ENCODE results near the gene MTCL1.

Gene MTCL1

GRCh38 chr18:8667846-8668245 is 37.5 kb upstream of the MTCL1 start:
- H3K4me3 ChIP-seq (ENCODE audit: extremely low read depth, insufficient read depth, low read length, poor library complexity, severe bottlenecking): no peak overlapping the region
- no peak overlapping the region for H3K27ac ChIP-seq (ENCODE audit: low read depth, low read length, severe bottlenecking)
- no peaks in the 10 kb centered on the region for H3K4me1 ChIP-seq (ENCODE audit: control insufficient read depth, insufficient read depth, low read length, poor library complexity, severe bottlenecking)
- 96 to 100% methylated on average over 1 to 2 of the region's 3 CpGs for WGBS, 2 experiments (ENCODE audit: insufficient coverage in 2 of 2)
- no peaks in the 10 kb centered on the region for H3K36me3 ChIP-seq (ENCODE audit: control insufficient read depth, insufficient read depth, low read length)
- no peaks in the 10 kb centered on the region for H3K9me3 ChIP-seq (ENCODE audit: control insufficient read depth, low read length)

- Histone ChIP-seq H3K36me3 (ENCODE audit: control insufficient read depth, insufficient read depth, low read length) (no peaks in the 10 kb centered on the region), H3K4me1 (ENCODE audit: control insufficient read depth, insufficient read depth, low read length, poor library complexity, severe bottlenecking) (no peaks in the 10 kb centered on the region), H3K27ac (ENCODE audit: low read depth, low read length, severe bottlenecking) (no peak overlapping the region)
These were observed 37.0 kb upstream of the MTCL1 start for GRCh38 chr18:8668381-8668780.

DNA sequence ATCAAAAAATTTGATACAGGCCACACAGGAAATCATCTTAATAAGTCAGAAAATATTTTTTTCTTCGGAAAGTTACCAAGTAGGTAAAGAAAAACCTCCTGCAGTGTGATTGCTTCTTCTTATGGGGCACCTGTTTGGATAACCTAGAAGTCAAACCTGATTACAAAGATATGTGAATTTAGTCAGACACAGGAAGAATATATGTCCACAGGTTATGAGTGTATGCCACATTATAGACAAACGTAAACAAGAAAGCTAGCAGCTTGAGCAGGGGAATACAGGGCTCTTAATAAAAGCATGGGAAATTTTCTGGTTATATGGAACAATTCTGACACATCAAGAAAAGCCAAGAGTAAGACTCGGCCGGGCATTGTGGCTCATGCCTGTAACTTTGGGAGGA is 35.8 kb upstream of the MTCL1 start:
- Histone ChIP-seq H3K4me1 (ENCODE audit: control insufficient read depth, insufficient read depth, low read length, poor library complexity, severe bottlenecking) (no peaks in the 10 kb centered on the region), H3K27ac (ENCODE audit: low read depth, low read length, severe bottlenecking) (no peak overlapping the region), H3K9me3 (ENCODE audit: control insufficient read depth, low read length) (peaks cover 4% of the 10 kb centered on the region), H3K36me3 (ENCODE audit: control insufficient read depth, insufficient read depth, low read length) (no peaks in the 10 kb centered on the region), H3K4me3 (ENCODE audit: extremely low read depth, insufficient read depth, low read length, poor library complexity, severe bottlenecking) (no peak overlapping the region)
- 80 to 98% methylated on average over 3 of the region's 4 CpGs for WGBS, 2 experiments (ENCODE audit: insufficient coverage in 2 of 2)

More at GRCh38 chr18:8668381-8668780, 37.0 kb upstream of the MTCL1 start:
- Histone ChIP-seq H3K4me3 (ENCODE audit: extremely low read depth, insufficient read depth, low read length, poor library complexity, severe bottlenecking) (no peak overlapping the region), H3K9me3 (ENCODE audit: control insufficient read depth, low read length) (no peaks in the 10 kb centered on the region)

GRCh38 chr18:8673256-8674209 is 31.8 kb upstream of the MTCL1 start:
- Histone ChIP-seq H3K4me3 (ENCODE audit: extremely low read depth, insufficient read depth, low read length, poor library complexity, severe bottlenecking) (no peak overlapping the region), H3K4me1 (ENCODE audit: control insufficient read depth, insufficient read depth, low read length, poor library complexity, severe bottlenecking) (no peaks in the 10 kb centered on the region), H3K36me3 (ENCODE audit: control insufficient read depth, insufficient read depth, low read length) (no peaks in the 10 kb centered on the region), H3K9me3 (ENCODE audit: control insufficient read depth, low read length) (peaks cover 4% of the 10 kb centered on the region), H3K27ac (ENCODE audit: low read depth, low read length, severe bottlenecking) (no peak overlapping the region)
- 80 to 88% methylated on average over 2 to 3 of the region's 9 CpGs for WGBS, 2 experiments (ENCODE audit: insufficient coverage in 2 of 2)

- WGBS, 2 experiments (ENCODE audit: insufficient coverage in 2 of 2): 81 to 85% methylated on average over 4 of the region's 4 CpGs
These were observed 30.3 kb upstream of the MTCL1 start for GRCh38 chr18:8675057-8675456.

DNA sequence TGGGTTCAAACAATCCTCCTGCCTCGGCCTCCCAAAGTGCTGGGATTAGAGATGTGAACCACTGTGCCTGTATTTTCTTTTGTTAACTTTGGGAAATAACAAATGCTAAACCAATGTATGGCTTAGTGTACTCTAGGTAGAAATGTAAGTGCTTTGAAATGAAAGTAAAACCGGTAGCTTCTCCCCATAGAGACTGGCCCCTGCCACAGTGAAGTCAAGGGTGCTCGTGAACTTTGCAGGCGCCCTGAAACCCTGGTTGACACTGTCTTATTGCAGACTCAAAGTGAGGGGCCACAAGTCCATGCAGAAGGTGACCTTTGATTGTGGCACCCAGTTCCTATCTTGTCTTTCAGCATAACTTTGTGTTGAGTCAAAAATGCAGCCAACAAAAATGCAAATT is 24.2 kb upstream of the MTCL1 start:
- no peak overlapping the region for H3K27ac ChIP-seq (ENCODE audit: low read depth, low read length, severe bottlenecking)

More at GRCh38 chr18:8675057-8675456, 30.3 kb upstream of the MTCL1 start:
- no peak overlapping the region for H3K4me3 ChIP-seq (ENCODE audit: extremely low read depth, insufficient read depth, low read length, poor library complexity, severe bottlenecking)
- no peaks in the 10 kb centered on the region for H3K4me1 ChIP-seq (ENCODE audit: control insufficient read depth, insufficient read depth, low read length, poor library complexity, severe bottlenecking)
- peaks cover 4% of the 10 kb centered on the region for H3K9me3 ChIP-seq (ENCODE audit: control insufficient read depth, low read length)
- H3K27ac ChIP-seq (ENCODE audit: low read depth, low read length, severe bottlenecking): no peak overlapping the region
- H3K36me3 ChIP-seq (ENCODE audit: control insufficient read depth, insufficient read depth, low read length): no peaks in the 10 kb centered on the region

GRCh38 chr18:8684577-8684976 is 20.8 kb upstream of the MTCL1 start:
- Histone ChIP-seq H3K9me3 (ENCODE audit: control insufficient read depth, low read length) (no peaks in the 10 kb centered on the region), H3K27ac (ENCODE audit: low read depth, low read length, severe bottlenecking) (no peak overlapping the region), H3K36me3 (ENCODE audit: control insufficient read depth, insufficient read depth, low read length) (no peaks in the 10 kb centered on the region), H3K4me3 (ENCODE audit: extremely low read depth, insufficient read depth, low read length, poor library complexity, severe bottlenecking) (no peak overlapping the region), H3K4me1 (ENCODE audit: control insufficient read depth, insufficient read depth, low read length, poor library complexity, severe bottlenecking) (peaks cover 3% of the 10 kb centered on the region)
- 92 to 100% methylated on average over 3 to 7 of the region's 7 CpGs for WGBS, 2 experiments (ENCODE audit: insufficient coverage in 2 of 2)

More for the DNA sequence above, 24.2 kb upstream of the MTCL1 start:
- Histone ChIP-seq H3K9me3 (ENCODE audit: control insufficient read depth, low read length) (no peaks in the 10 kb centered on the region), H3K36me3 (ENCODE audit: control insufficient read depth, insufficient read depth, low read length) (no peaks in the 10 kb centered on the region), H3K4me3 (ENCODE audit: extremely low read depth, insufficient read depth, low read length, poor library complexity, severe bottlenecking) (no peak overlapping the region), H3K4me1 (ENCODE audit: control insufficient read depth, insufficient read depth, low read length, poor library complexity, severe bottlenecking) (peaks cover 3% of the 10 kb centered on the region)
- WGBS, 2 experiments (ENCODE audit: insufficient coverage in 2 of 2): 91 to 100% methylated on average over 3 to 4 of the region's 4 CpGs

DNA sequence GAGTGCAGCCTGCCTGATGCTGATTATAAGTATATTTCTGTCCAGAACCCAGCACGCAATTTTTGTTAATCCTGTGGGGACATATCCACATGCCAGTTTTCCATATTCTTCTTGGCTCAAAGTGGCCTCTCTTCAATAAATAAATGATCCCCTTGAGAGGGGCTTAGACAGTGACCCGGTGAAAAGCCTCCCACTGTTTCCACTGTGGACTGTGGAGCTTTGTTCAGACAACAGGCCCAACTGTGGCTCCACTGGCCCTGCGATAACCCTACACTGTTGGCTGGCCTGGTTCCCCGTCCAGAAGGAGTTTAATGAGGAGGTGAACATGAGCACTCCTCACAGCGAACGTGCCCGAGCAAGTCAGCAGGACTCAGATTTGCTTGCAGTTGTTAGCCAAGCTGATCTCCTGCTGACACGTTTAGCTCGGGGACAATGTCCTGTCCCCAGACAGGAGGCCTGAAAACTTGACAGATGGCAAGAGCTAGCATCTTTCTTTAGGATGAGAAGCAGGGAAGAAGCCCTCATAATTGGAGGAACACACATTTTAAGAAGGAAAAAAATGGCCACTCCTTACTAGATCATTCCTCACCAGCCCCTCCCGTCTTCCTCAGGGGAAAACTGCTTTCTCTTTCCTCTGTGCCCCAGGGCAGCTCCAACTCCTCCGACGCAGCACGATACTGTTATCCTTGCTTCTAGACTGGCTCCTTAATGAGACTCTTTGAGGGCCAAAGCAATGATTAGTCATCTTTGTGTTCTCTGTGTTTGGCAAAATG is 20.0 kb upstream of the MTCL1 start:
- Histone ChIP-seq H3K4me1 (ENCODE audit: control insufficient read depth, insufficient read depth, low read length, poor library complexity, severe bottlenecking) (peaks cover 3% of the 10 kb centered on the region), H3K9me3 (ENCODE audit: control insufficient read depth, low read length) (no peaks in the 10 kb centered on the region), H3K36me3 (ENCODE audit: control insufficient read depth, insufficient read depth, low read length) (no peaks in the 10 kb centered on the region), H3K4me3 (ENCODE audit: extremely low read depth, insufficient read depth, low read length, poor library complexity, severe bottlenecking) (no peak overlapping the region), H3K27ac (ENCODE audit: low read depth, low read length, severe bottlenecking) (peak overlapping the region; percentile 24)
- WGBS, 2 experiments (ENCODE audit: insufficient coverage in 2 of 2): 77 to 81% methylated on average over 11 to 13 of the region's 13 CpGs

- 63 to 90% methylated on average over 3 to 8 of the region's 8 CpGs for WGBS, 2 experiments (ENCODE audit: insufficient coverage in 2 of 2)
- no peaks in the 10 kb centered on the region for H3K36me3 ChIP-seq (ENCODE audit: control insufficient read depth, insufficient read depth, low read length)
- H3K27ac ChIP-seq (ENCODE audit: low read depth, low read length, severe bottlenecking): no peak overlapping the region
These were observed 19.5 kb upstream of the MTCL1 start for GRCh38 chr18:8685914-8686216.

GRCh38 chr18:8686611-8687010 is 18.7 kb upstream of the MTCL1 start:
- H3K36me3 ChIP-seq (ENCODE audit: control insufficient read depth, insufficient read depth, low read length): no peaks in the 10 kb centered on the region
- peaks cover 3% of the 10 kb centered on the region for H3K4me1 ChIP-seq (ENCODE audit: control insufficient read depth, insufficient read depth, low read length, poor library complexity, severe bottlenecking)
- H3K27ac ChIP-seq (ENCODE audit: low read depth, low read length, severe bottlenecking): no peak overlapping the region
- no peak overlapping the region for H3K4me3 ChIP-seq (ENCODE audit: extremely low read depth, insufficient read depth, low read length, poor library complexity, severe bottlenecking)
- no peaks in the 10 kb centered on the region for H3K9me3 ChIP-seq (ENCODE audit: control insufficient read depth, low read length)
- WGBS, 2 experiments (ENCODE audit: insufficient coverage in 2 of 2): 57 to 62% methylated on average over 3 to 4 of the region's 6 CpGs

More at GRCh38 chr18:8685914-8686216, 19.5 kb upstream of the MTCL1 start:
- Histone ChIP-seq H3K9me3 (ENCODE audit: control insufficient read depth, low read length) (no peaks in the 10 kb centered on the region), H3K4me1 (ENCODE audit: control insufficient read depth, insufficient read depth, low read length, poor library complexity, severe bottlenecking) (peaks cover 3% of the 10 kb centered on the region), H3K4me3 (ENCODE audit: extremely low read depth, insufficient read depth, low read length, poor library complexity, severe bottlenecking) (no peak overlapping the region)
